Measurements from ENCODE around the gene LCE1D. TPM values are rescaled to one million over a fixed set of nuclear protein-coding genes. Genes with fewer than 3 reads are reported as not detected.

Gene LCE1D, protein sequence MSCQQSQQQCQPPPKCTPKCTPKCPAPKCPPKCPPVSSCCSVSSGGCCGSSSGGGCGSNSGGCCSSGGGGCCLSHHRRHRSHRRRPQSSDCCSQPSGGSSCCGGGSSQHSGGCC
- total RNA-seq (2022; extraction: Qiagen RNA extraction) = not detected in 5 replicates

DNA sequence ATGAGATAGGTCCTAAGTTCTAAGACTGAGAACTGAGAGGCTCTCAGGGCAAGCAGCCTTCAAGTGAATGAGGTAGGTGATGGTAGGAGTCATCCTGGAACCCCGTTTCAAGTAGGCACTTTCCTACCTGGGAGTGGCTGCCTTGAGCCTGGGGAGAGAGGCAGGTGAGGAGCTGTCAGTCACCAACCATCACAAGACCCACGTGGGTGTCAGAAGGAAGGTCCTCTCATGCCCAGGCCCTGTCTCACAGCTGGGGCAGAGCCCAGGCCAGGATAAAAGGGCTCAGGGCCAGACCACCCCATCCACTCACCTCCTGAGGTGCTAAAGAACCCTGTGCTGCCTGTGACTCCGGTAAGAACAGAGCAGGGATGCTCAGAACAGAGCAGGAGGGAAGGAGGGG lies at the start of gene LCE1D:
Gene LCE1D (plus strand): TSS at position 301 of the 400 bp plus-strand sequence. CDS start 1,074 bp downstream, outside the sequence.

DNA sequence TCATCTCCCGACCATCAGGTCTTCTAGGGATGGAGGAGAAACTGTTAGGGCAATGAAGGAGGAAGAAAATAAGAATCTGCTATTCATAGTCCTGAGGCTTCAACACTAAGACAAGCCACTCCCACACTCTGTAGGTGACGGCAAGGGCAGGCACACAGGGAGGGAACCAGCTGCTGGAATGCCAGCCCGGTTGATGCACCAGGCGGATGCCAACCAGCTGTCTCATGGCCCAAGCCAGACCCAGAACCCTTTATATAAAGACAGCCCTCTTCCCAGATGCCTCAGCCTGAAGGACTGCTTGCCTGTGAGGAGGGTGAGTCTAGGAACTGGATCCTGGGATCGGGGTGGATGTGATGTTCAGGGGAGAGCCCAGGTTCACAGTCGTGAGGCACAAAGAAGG lies 38.8 kb upstream of the LCE1D start, which contains the start of gene KPRP:
Gene KPRP (plus strand): TSS at position 279 of the 400 bp plus-strand sequence. CDS start 1,564 bp downstream, outside the sequence.

DNA sequence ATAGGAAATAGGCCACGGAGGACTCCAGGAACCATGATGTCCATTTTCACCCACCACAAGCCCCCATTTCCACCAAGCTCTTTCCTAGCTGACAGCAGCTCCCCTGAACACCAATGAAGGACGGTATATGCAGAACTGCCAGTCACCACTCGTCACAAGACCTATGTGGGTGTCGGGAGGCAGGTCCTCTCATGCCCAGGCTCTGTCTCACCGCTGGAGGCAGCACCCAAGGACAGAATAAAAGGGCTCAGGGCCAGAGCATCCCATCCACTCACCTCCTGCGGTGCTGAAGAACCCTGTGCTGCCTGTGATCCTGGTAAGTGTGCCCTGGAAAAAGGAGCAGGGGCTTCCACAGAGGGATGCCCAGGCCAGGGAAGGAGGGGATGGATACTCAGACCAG lies 21.6 kb upstream of the LCE1D start, which contains the start of gene LCE1F:
Gene LCE1F (plus strand): TSS at position 266 of the 400 bp plus-strand sequence. CDS start 1,232 bp downstream, outside the sequence.

DNA sequence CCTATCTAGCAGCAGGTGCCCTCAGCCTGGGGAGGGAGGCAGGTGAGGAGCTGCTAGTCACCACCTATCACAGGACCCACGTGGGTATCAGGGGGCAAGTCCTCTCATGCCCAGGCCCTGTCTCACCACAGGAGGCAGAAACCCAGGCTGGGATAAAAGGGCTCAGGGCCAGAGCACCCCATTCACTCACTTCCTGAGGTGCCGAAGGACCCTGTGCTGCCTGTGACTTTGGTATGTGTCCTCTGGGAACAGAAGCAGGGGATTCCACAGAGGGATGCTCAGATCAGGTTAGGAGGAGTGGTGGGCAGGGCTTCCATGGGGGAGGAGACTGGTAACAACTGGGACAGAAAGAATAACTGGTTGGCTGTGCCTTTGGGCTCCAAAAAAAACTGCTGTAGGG lies 10.4 kb upstream of the LCE1D start, which contains the start of gene LCE1E:
Gene LCE1E (plus strand): TSS at position 181 of the 400 bp plus-strand sequence. CDS start 1,043 bp downstream, outside the sequence.

DNA sequence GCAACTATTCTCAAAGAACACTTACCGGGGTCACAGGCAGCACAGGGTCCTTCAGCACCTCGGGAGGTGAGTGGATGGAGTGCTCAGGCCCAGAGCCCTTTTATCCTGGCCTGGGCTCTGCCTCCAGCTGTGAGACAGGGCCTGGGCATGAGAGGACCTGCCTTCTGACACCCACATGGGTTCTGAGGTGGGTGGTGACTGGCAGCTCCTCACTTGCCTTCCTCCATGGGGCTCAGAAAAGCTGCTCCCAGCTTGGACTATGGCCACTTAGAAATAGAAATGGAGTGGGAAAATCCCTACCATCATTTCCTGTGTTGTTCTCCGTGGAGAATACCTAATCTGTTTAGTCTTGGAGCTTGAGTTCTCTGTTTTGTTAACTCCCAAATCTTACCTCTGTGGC lies 10.1 kb downstream of the LCE1D start, which contains the start of gene LCE1C:
Gene LCE1C (minus strand): TSS at position 76 of the 400 bp plus-strand sequence. CDS start 1,173 bp downstream, outside the sequence.

DNA sequence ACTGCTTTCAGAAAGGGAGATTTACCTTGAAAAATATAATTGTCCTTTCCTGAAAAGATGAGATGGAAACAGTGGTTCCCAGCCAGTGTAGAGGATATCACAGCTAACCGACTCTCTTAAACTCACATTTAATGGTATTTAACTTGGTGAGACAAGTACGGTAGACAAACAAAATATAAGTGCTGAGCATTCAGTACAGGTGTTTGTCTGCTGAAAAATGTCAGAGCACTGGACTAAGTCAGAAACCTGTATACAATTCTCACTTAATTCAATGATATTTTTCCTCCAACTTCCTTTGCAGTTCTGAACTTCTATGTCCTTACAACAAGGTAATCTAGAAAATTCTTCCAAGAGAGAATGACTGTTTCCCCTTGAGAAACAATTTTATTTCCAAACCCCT lies 15.2 kb downstream of the LCE1D start, which contains the start of gene LCE1B:
Gene LCE1B (plus strand): TSS at position 301 of the 400 bp plus-strand sequence. CDS start 476 bp downstream, outside the sequence.

DNA sequence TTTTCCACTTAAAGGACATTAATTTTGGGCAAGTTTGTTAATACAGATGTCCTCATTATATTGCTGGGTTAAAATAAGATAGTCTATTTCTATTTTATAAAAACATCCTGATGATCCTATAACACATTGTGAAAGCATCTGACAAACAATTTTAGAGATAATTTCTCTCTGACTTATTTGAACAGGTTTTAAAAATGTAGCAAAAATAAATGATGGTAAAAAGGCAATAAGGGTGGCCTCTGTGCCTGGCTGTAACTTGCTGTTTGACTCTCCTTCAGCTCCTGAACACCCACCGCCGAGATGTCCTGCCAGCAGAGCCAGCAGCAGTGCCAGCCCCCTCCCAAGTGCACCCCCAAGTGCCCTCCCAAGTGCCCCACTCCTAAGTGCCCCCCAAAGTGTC lies 30.7 kb downstream of the LCE1D start, which contains the start of gene LCE1A:
Gene LCE1A (plus strand): TSS at position 301 of the 400 bp plus-strand sequence. CDS start 0 bp downstream, at position 301.

DNA sequence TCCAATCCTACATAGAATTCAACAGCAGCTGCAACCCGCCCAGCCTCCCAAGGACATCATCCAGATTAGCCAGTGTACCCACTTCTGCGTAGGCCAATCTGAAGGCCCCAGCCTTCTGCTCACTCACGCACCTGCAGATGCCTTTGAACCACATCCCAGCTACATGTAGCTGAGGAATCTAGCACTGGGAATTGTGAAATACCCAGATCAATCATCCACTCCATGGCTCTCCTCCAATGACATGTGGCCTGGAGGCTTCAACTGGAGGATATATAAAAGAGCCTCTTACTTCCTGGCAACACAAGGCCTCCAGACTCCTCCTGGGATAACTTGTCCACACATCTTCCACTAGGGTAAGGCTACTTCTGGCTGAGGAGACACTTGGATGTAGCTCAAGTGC lies 46.0 kb downstream of the LCE1D start, which contains the start of gene LCE6A:
Gene LCE6A (plus strand): TSS at position 301 of the 400 bp plus-strand sequence. CDS start 665 bp downstream, outside the sequence.

Other genes starting within 250 kb of the LCE1D start
- 0.24 to 0.26 TPM in 2 of 5 replicates, not detected in the others for gene LCE3E, start 229.9 kb upstream of the LCE1D start, total RNA-seq (2022; extraction: Qiagen RNA extraction)
- 2.1 to 4.5 TPM (median 3.6 TPM) in 5 replicates for gene LCE3D, start 216.2 kb upstream of the LCE1D start, total RNA-seq (2022; extraction: Qiagen RNA extraction)
- not detected in 5 replicates for gene LCE3C, start 196.5 kb upstream of the LCE1D start, total RNA-seq (2022; extraction: Qiagen RNA extraction)
- not detected in 5 replicates for gene LCE3B, start 182.9 kb upstream of the LCE1D start, total RNA-seq (2022; extraction: Qiagen RNA extraction)
- not detected in 5 replicates for gene LCE3A, start 173.6 kb upstream of the LCE1D start, total RNA-seq (2022; extraction: Qiagen RNA extraction)
- not detected in 5 replicates for gene LCE2D, start 133.3 kb upstream of the LCE1D start, total RNA-seq (2022; extraction: Qiagen RNA extraction)
- not detected in 5 replicates for gene LCE2C, start 121.4 kb upstream of the LCE1D start, total RNA-seq (2022; extraction: Qiagen RNA extraction)
- gene LCE2B, start 110.6 kb upstream of the LCE1D start, total RNA-seq (2022; extraction: Qiagen RNA extraction) = not detected in 5 replicates
- not detected in 5 replicates for gene LCE2A, start 98.4 kb upstream of the LCE1D start, total RNA-seq (2022; extraction: Qiagen RNA extraction)
- not detected in 5 replicates for gene LCE4A, start 88.6 kb upstream of the LCE1D start, total RNA-seq (2022; extraction: Qiagen RNA extraction)
- gene KPRP, start 38.7 kb upstream of the LCE1D start, total RNA-seq (2022; extraction: Qiagen RNA extraction) = not detected in 5 replicates
- gene LCE1F, start 21.6 kb upstream of the LCE1D start, total RNA-seq (2022; extraction: Qiagen RNA extraction) = not detected in 5 replicates
- not detected in 5 replicates for gene LCE1E, start 10.5 kb upstream of the LCE1D start, total RNA-seq (2022; extraction: Qiagen RNA extraction)
- 0.14 TPM in 1 of 5 replicates, not detected in the others for gene LCE1C, start 9.9 kb downstream of the LCE1D start, total RNA-seq (2022; extraction: Qiagen RNA extraction)
- gene LCE1B, start 15.2 kb downstream of the LCE1D start, total RNA-seq (2022; extraction: Qiagen RNA extraction) = 0.08 TPM in 1 of 5 replicates, not detected in the others
- gene LCE1A, start 30.8 kb downstream of the LCE1D start, total RNA-seq (2022; extraction: Qiagen RNA extraction) = not detected in 5 replicates
- not detected in 5 replicates for gene LCE6A, start 46.1 kb downstream of the LCE1D start, total RNA-seq (2022; extraction: Qiagen RNA extraction)
- not detected in 5 replicates for gene LCE7A, start 63.3 kb downstream of the LCE1D start, total RNA-seq (2022; extraction: Qiagen RNA extraction)
- not detected in 5 replicates for gene SMCP, start 81.6 kb downstream of the LCE1D start, total RNA-seq (2022; extraction: Qiagen RNA extraction)
- gene IVL, start 111.8 kb downstream of the LCE1D start, total RNA-seq (2022; extraction: Qiagen RNA extraction) = 0.05 to 0.12 TPM (median 0.09 TPM) in 5 replicates
- not detected in 5 replicates for gene SPRR5, start 150.5 kb downstream of the LCE1D start, total RNA-seq (2022; extraction: Qiagen RNA extraction)
- gene SPRR4, start 173.9 kb downstream of the LCE1D start, total RNA-seq (2022; extraction: Qiagen RNA extraction) = not detected in 5 replicates
- gene SPRR1A, start 187.4 kb downstream of the LCE1D start, total RNA-seq (2022; extraction: Qiagen RNA extraction) = not detected in 5 replicates
- gene SPRR3, start 205.0 kb downstream of the LCE1D start, total RNA-seq (2022; extraction: Qiagen RNA extraction) = not detected in 5 replicates
- gene SPRR1B, start 234.5 kb downstream of the LCE1D start, total RNA-seq (2022; extraction: Qiagen RNA extraction) = not detected in 5 replicates
- gene SPRR2D, start 244.4 kb downstream of the LCE1D start, total RNA-seq (2022; extraction: Qiagen RNA extraction) = not detected in 5 replicates